HCT116 (cell line): ENCODE measurements around the gene TFDP1.

Experiments used
- CEBPB ChIP-seq: IDR thresholded peaks from 2 replicates; pipeline ENCODE4 v1.6.1; 2012; ENCODE audit warnings: low read depth
- EZH2 ChIP-seq: fragments of 200-600 bp; sonication (generic); IDR thresholded peaks from 2 replicates; pipeline ENCODE4 v1.6.1; 2017; ENCODE audit warnings: antibody characterized with exemption, mixed run types
- EZH2phosphoT487 ChIP-seq: fragments of 200-600 bp; IDR thresholded peaks from 2 replicates; pipeline ENCODE4 v1.6.1; 2018; ENCODE audit warnings: antibody characterized with exemption, borderline replicate concordance
- FOSL1 ChIP-seq: IDR thresholded peaks from 2 replicates; pipeline ENCODE4 v1.6.1; 2012; ENCODE audit warnings: low read depth
- POLR2A ChIP-seq: IDR thresholded peaks from 2 replicates; pipeline ENCODE4 v1.7.0; 2011; ENCODE audit warnings: borderline replicate concordance; ENCODE audit not compliant: insufficient read depth, insufficient read length; ENCODE audit errors: extremely low read depth
- POLR2AphosphoS5 ChIP-seq: IDR thresholded peaks from 2 replicates; pipeline ENCODE4 v1.6.1; 2011; ENCODE audit warnings: mild to moderate bottlenecking, low read depth, low read length, moderate library complexity
- RAD21 ChIP-seq: IDR thresholded peaks from 2 replicates; pipeline ENCODE4 v1.6.1; 2012; ENCODE audit warnings: low read depth, mild to moderate bottlenecking
- REST ChIP-seq: IDR thresholded peaks from 2 replicates; pipeline ENCODE4 v1.6.1; 2012; ENCODE audit warnings: low read depth
- SP1 ChIP-seq: IDR thresholded peaks from 2 replicates; pipeline ENCODE4 v1.6.1; 2012; ENCODE audit warnings: low read depth
- SRF ChIP-seq: IDR thresholded peaks from 2 replicates; pipeline ENCODE4 v1.6.1; 2012; ENCODE audit warnings: low read depth
- TCF7L2 ChIP-seq: IDR thresholded peaks from 2 replicates; pipeline ENCODE4 v1.7.0; 2011; ENCODE audit warnings: borderline replicate concordance, inconsistent platforms; ENCODE audit not compliant: insufficient read depth, insufficient read length; ENCODE audit errors: extremely low read depth
- ZNF274 ChIP-seq: fragments of 200-500 bp; sonication (Bioruptor generic); IDR thresholded peaks from 2 replicates; pipeline ENCODE4 v1.6.1; 2014; ENCODE audit warnings: mild to moderate bottlenecking, low read depth, low read length, inconsistent platforms
- TF ChIP-seq, protein P1 (sequence below): IDR thresholded peaks from 2 replicates; pipeline ENCODE4 v1.6.1; 2012
- TF ChIP-seq, protein P2 (sequence below), 3 experiments: fragments of 200-600 bp in 1 of 3; sonication (generic) in 1 of 3; IDR thresholded peaks in 2 of 3; conservative IDR thresholded peaks in 1 of 3; 2 replicates each; pipeline ENCODE4 v1.5.1; 2012 to 2017; ENCODE audit warnings: low read depth in 2 of 3, low read length in 2 of 3, antibody characterized with exemption in 1 of 3, borderline replicate concordance in 1 of 3, control low read depth in 1 of 3, mild to moderate bottlenecking in 1 of 3, mixed read lengths in 1 of 3, mixed run types in 1 of 3, moderate library complexity in 1 of 3; ENCODE audit not compliant: insufficient read depth in 1 of 3

GRCh38 chr13:113651511-113652403 is 67.2 kb downstream of the TFDP1 start:
- TF ChIP-seq, protein P1, sequence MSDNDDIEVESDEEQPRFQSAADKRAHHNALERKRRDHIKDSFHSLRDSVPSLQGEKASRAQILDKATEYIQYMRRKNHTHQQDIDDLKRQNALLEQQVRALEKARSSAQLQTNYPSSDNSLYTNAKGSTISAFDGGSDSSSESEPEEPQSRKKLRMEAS = no peak
- TF ChIP-seq SRF (no peak), POLR2A (no peak), TCF7L2 (no peak), EZH2 (no peak), POLR2AphosphoS5 (no peak), ZNF274 (no peak), SP1 (no peak), EZH2phosphoT487 (no peak), RAD21 (no peak), CEBPB (no peak), REST (no peak), FOSL1 (no peak)
- TF ChIP-seq, protein P2, sequence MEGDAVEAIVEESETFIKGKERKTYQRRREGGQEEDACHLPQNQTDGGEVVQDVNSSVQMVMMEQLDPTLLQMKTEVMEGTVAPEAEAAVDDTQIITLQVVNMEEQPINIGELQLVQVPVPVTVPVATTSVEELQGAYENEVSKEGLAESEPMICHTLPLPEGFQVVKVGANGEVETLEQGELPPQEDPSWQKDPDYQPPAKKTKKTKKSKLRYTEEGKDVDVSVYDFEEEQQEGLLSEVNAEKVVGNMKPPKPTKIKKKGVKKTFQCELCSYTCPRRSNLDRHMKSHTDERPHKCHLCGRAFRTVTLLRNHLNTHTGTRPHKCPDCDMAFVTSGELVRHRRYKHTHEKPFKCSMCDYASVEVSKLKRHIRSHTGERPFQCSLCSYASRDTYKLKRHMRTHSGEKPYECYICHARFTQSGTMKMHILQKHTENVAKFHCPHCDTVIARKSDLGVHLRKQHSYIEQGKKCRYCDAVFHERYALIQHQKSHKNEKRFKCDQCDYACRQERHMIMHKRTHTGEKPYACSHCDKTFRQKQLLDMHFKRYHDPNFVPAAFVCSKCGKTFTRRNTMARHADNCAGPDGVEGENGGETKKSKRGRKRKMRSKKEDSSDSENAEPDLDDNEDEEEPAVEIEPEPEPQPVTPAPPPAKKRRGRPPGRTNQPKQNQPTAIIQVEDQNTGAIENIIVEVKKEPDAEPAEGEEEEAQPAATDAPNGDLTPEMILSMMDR (IDR thresholded peaks at IDR 0.05 in 2 of 3, conservative IDR thresholded peaks at IDR 0.05 in 1 of 3; ENCODE audit: borderline replicate concordance in 1 of 3, insufficient read depth in 1 of 3, low read depth in 2 of 3, low read length in 2 of 3) = no peak
